Gastroesophageal sphincter (tissue), 3 donors: Measurements from ENCODE around the gene BMP2K.

Experiments
- CTCF ChIP-seq, 4 experiments: fragments of 200-600 bp in 2 of 4; fragments of 450-650 bp in 2 of 4; sonication (generic) in 1 of 4; IDR thresholded peaks; one replicate each; pipeline ENCODE4 v1.5.1; 2017 to 2019; ENCODE audit warnings: antibody characterized with exemption in 4 of 4, mild to moderate bottlenecking in 2 of 4, moderate library complexity in 2 of 4
- EP300 ChIP-seq: sonication (generic); formaldehyde crosslinking; IDR thresholded peaks from one replicate; pipeline ENCODE4 v1.6.1; 2017; ENCODE audit warnings: antibody characterized with exemption, mild to moderate bottlenecking
- POLR2A ChIP-seq, 2 donors: fragments of 450-650 bp; IDR thresholded peaks; one replicate each; pipeline ENCODE4 v1.6.1; 2017; ENCODE audit warnings: antibody characterized with exemption in 2 of 2, mild to moderate bottlenecking in 2 of 2, moderate library complexity in 1 of 2
- POLR2AphosphoS5 ChIP-seq: sonication (generic); formaldehyde crosslinking; IDR thresholded peaks from one replicate; pipeline ENCODE4 v1.6.1; 2017; ENCODE audit warnings: antibody characterized with exemption

- TF ChIP-seq POLR2AphosphoS5 (no peak), CTCF (IDR thresholded peaks at IDR 0.05) (no peak), POLR2A (IDR thresholded peaks at IDR 0.05) (no peak), EP300 (no peak)
Measured at GRCh38 chr4:78734441-78735162, 41.5 kb upstream of the BMP2K start.
